Tibial nerve (tissue), 4 donors: ENCODE measurements around the gene PRKCB.

Experiments used
- CTCF ChIP-seq, 5 experiments: fragments of 200-600 bp in 3 of 5; fragments of 450-650 bp in 2 of 5; sonication (generic) in 3 of 5; IDR thresholded peaks; one replicate each; pipeline ENCODE4 v1.5.1; 2016 to 2019; ENCODE audit warnings: antibody characterized with exemption in 5 of 5, mild to moderate bottlenecking in 3 of 5, moderate library complexity in 2 of 5
- EP300 ChIP-seq, 2 donors: sonication (generic); formaldehyde crosslinking; IDR thresholded peaks; one replicate each; pipeline ENCODE4 v1.6.1; 2017; ENCODE audit warnings: antibody characterized with exemption in 2 of 2, mild to moderate bottlenecking in 1 of 2
- POLR2A ChIP-seq, 2 donors: fragments of 450-650 bp; IDR thresholded peaks; one replicate each; pipeline ENCODE4 v1.6.1; 2017; ENCODE audit warnings: antibody characterized with exemption in 2 of 2, mild to moderate bottlenecking in 2 of 2, moderate library complexity in 2 of 2

GRCh38 chr16:23899869-23900268, 64.1 kb downstream of the PRKCB start:
- TF ChIP-seq CTCF (IDR thresholded peaks at IDR 0.05) = no peak
- no peak for TF ChIP-seq EP300 (IDR thresholded peaks at IDR 0.05)
- TF ChIP-seq POLR2A (IDR thresholded peaks at IDR 0.05) = no peak
